H9 (cell line): Measurements from ENCODE around the gene DYRK1B. TPM values are rescaled to one million over a fixed set of nuclear protein-coding genes. Genes with fewer than 3 reads are reported as not detected.
A peak's percentile ranks its signal among the peaks of the same experiment; 100 is the strongest.

ENCODE experiments used
- DNase-seq: peaks from one replicate; pipeline ENCODE4 v3.0.0-alpha.2; 2017
- H2AFZ ChIP-seq: one replicate; pipeline ENCODE4 v1.6.1; 2013; ENCODE audit warnings: mild to moderate bottlenecking, low read length, control low read depth, moderate library complexity
- H2AK5ac ChIP-seq: 2 replicates; pipeline ENCODE4 v1.6.1; 2013; ENCODE audit warnings: low read length, control low read depth, mixed read lengths; ENCODE audit not compliant: insufficient read length
- H2BK120ac ChIP-seq: one replicate; pipeline ENCODE4 v1.6.1; 2013; ENCODE audit warnings: low read depth, mild to moderate bottlenecking, low read length, control low read depth, inconsistent platforms; ENCODE audit not compliant: poor library complexity, severe bottlenecking
- H2BK12ac ChIP-seq: 2 replicates; pipeline ENCODE4 v1.6.1; 2013; ENCODE audit warnings: low read length, control low read depth, mixed read lengths, low read depth; ENCODE audit not compliant: insufficient read length
- H2BK15ac ChIP-seq: 2 replicates; pipeline ENCODE4 v1.6.1; 2013; ENCODE audit warnings: low read depth, low read length, control low read depth
- H2BK20ac ChIP-seq: one replicate; pipeline ENCODE4 v1.6.1; 2013; ENCODE audit warnings: low read depth, mild to moderate bottlenecking, low read length, control low read depth, inconsistent platforms; ENCODE audit not compliant: poor library complexity, severe bottlenecking
- H2BK5ac ChIP-seq: 2 replicates; pipeline ENCODE4 v1.6.1; 2013; ENCODE audit warnings: low read length, control low read depth, mixed read lengths; ENCODE audit not compliant: insufficient read length
- H3K14ac ChIP-seq: 2 replicates; pipeline ENCODE4 v1.6.1; 2013; ENCODE audit warnings: low read length, control low read depth; ENCODE audit not compliant: insufficient read depth
- H3K18ac ChIP-seq: 2 replicates; pipeline ENCODE4 v1.6.1; 2013; ENCODE audit warnings: low read depth, mild to moderate bottlenecking, mixed read lengths, low read length, control low read depth; ENCODE audit not compliant: insufficient read length
- H3K23ac ChIP-seq: 2 replicates; pipeline ENCODE4 v1.6.1; 2013; ENCODE audit warnings: low read length, control low read depth, mixed read lengths, low read depth; ENCODE audit not compliant: insufficient read length
- H3K23me2 ChIP-seq: 2 replicates; pipeline ENCODE4 v1.6.1; 2013; ENCODE audit warnings: low read depth, mild to moderate bottlenecking, mixed read lengths, low read length, control low read depth; ENCODE audit not compliant: insufficient read length, poor library complexity, severe bottlenecking
- H3K27ac ChIP-seq: 2 replicates; pipeline ENCODE4 v1.5.1; 2013; ENCODE audit warnings: low read length, control low read depth, mixed read lengths, low read depth; ENCODE audit not compliant: insufficient read length
- H3K27me3 ChIP-seq: 2 replicates; pipeline ENCODE4 v1.6.1; 2013; ENCODE audit warnings: low read length, control low read depth, inconsistent platforms; ENCODE audit not compliant: insufficient read depth
- H3K4ac ChIP-seq: 2 replicates; pipeline ENCODE4 v1.6.1; 2013; ENCODE audit warnings: low read depth, mild to moderate bottlenecking, control low read depth, inconsistent platforms, low read length, moderate library complexity
- H3K4me1 ChIP-seq: 2 replicates; pipeline ENCODE4 v1.6.1; 2013; ENCODE audit warnings: low read length, control low read depth, inconsistent platforms; ENCODE audit not compliant: insufficient read depth
- H3K4me2 ChIP-seq: 2 replicates; pipeline ENCODE4 v1.6.1; 2013; ENCODE audit warnings: low read length, control low read depth, mixed read lengths; ENCODE audit not compliant: insufficient read length, insufficient read depth
- H3K56ac ChIP-seq: 2 replicates; pipeline ENCODE4 v1.6.1; 2013; ENCODE audit warnings: low read depth, mild to moderate bottlenecking, mixed read lengths, low read length, control low read depth; ENCODE audit not compliant: insufficient read length
- H3K79me1 ChIP-seq: 2 replicates; pipeline ENCODE4 v1.6.1; 2013; ENCODE audit warnings: low read depth, mild to moderate bottlenecking, moderate library complexity, low read length, control low read depth, inconsistent platforms; ENCODE audit not compliant: insufficient read depth, poor library complexity, severe bottlenecking
- H3K79me2 ChIP-seq: 2 replicates; pipeline ENCODE4 v1.6.1; 2013; ENCODE audit warnings: low read length, control low read depth, inconsistent platforms; ENCODE audit not compliant: insufficient read depth
- H3K9ac ChIP-seq: 2 replicates; pipeline ENCODE4 v1.6.1; 2013; ENCODE audit warnings: low read length, control low read depth, mixed read lengths; ENCODE audit not compliant: insufficient read length; ENCODE audit errors: extremely low read depth
- H3K9me3 ChIP-seq: one replicate; pipeline ENCODE4 v1.6.1; 2013; ENCODE audit warnings: low read depth, low read length, inconsistent platforms; ENCODE audit not compliant: control insufficient read depth
- H3T11ph ChIP-seq: one replicate; pipeline ENCODE4 v1.6.1; 2013; ENCODE audit warnings: mild to moderate bottlenecking, low read length, control low read depth, inconsistent platforms
- H4K20me1 ChIP-seq: one replicate; pipeline ENCODE4 v1.6.1; 2013; ENCODE audit not compliant: control insufficient read depth, insufficient read length, insufficient read depth
- H4K5ac ChIP-seq: 2 replicates; pipeline ENCODE4 v1.6.1; 2013; ENCODE audit warnings: low read depth, mild to moderate bottlenecking, mixed read lengths, low read length, control low read depth; ENCODE audit not compliant: insufficient read length
- H4K8ac ChIP-seq: replicated peaks from 2 replicates; pipeline ENCODE4 v1.6.1; 2013; ENCODE audit warnings: low read length, control low read depth, mixed read lengths, low read depth; ENCODE audit not compliant: insufficient read length
- H4K91ac ChIP-seq: 2 replicates; pipeline ENCODE4 v1.6.1; 2013; ENCODE audit warnings: low read depth, mild to moderate bottlenecking, moderate library complexity, mixed read lengths, low read length, control low read depth; ENCODE audit not compliant: insufficient read length
- H3K27ac Mint-ChIP-seq, 3 experiments: 2 replicates in 2 of 3; 3 replicates in 1 of 3; pipeline ENCODE4 v1.8.0; 2020 to 2021; ENCODE audit warnings: mixed read lengths in 3 of 3, mild to moderate bottlenecking in 1 of 3, moderate library complexity in 1 of 3
- H3K27me3 Mint-ChIP-seq: 2 replicates; pipeline ENCODE4 v1.8.0; 2021; ENCODE audit warnings: low read depth, mild to moderate bottlenecking, moderate library complexity, mixed read lengths
- H3K36me3 Mint-ChIP-seq, 3 experiments: 2 replicates in 2 of 3; 3 replicates in 1 of 3; pipeline ENCODE4 v1.8.0; 2020 to 2021; ENCODE audit warnings: low read depth in 3 of 3, mixed read lengths in 3 of 3; ENCODE audit not compliant: insufficient read depth in 1 of 3
- H3K4me1 Mint-ChIP-seq, 2 experiments: 2 replicates each; pipeline ENCODE4 v1.8.0; 2020; ENCODE audit warnings: mixed read lengths in 2 of 2
- H3K4me3 Mint-ChIP-seq, 2 experiments: 2 replicates in 1 of 2; 3 replicates in 1 of 2; pipeline ENCODE4 v1.8.0; 2020 to 2021; ENCODE audit warnings: mild to moderate bottlenecking in 2 of 2, mixed read lengths in 2 of 2, moderate library complexity in 1 of 2
- H3K9me3 Mint-ChIP-seq, 2 experiments: 2 replicates in 1 of 2; 3 replicates in 1 of 2; pipeline ENCODE4 v1.8.0; 2020; ENCODE audit warnings: mild to moderate bottlenecking in 2 of 2, mixed read lengths in 2 of 2, moderate library complexity in 1 of 2
- CTCF ChIP-seq: fragments of 200-600 bp; sonication (generic); conservative IDR thresholded peaks from 3 replicates; pipeline ENCODE4 v1.8.0; 2021; ENCODE audit warnings: antibody characterized with exemption, mild to moderate bottlenecking
- WGBS: extraction: QIAGEN DNeasy Blood & Tissue Kit; methylation state at CpG from one replicate; pipeline ENCODE4 v1.1.7; 2013; ENCODE audit warnings: missing lambda C conversion rate, low lambda C conversion rate, mixed read lengths; ENCODE audit not compliant: insufficient read length; ENCODE audit errors: extremely low coverage; 5-methylcytosine and 5-hydroxymethylcytosine counted together
- total RNA-seq: library from RNA; stranded (reverse); gene quantifications from 2 replicates; pipeline ENCODE4 v1.2.1, GENCODE V29; 2021

DYRK1B gene
- total RNA-seq, 1 experiment from 2014 or later = 14.3 TPM

DNA sequence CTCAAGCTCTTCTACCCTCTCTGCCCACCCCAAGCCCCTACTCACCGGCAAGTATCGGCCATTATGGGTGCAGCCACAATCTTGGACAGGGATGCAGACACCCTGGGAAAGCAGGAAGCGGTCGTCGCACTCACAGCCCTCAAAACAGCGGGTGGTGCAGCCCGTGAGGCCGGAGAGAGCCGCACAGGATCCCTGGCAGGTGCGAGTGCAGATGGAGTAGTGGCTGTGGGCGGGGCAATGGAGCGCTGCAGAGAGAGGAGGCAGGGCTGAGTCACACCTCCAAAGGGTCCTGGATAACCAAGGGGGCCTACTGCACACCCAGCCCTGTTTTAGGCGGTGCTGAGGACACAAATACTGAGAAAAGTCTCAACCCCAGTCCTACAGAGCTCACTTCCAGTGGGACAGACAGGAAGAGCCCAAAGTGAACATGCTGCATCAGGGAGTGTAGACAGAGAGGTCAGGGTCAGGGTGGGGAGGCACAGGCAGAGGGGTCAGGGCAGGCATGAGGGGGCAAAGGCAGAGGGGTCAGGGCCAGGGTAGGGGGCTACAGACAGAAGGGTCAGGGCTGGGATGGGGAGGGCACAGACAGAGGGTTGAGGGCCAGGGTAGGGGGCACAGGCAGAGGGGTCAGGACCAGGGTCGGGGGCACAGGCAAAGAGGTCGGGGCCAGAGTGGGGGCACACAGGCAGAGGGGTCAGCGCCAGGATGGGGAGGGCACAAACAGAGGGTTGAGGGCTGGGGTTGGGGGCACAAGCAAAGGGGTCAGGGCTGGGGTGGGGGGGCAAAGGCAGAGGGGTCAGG is 36.4 kb upstream of the DYRK1B start:
- peak overlapping the region; percentile 9 for H3K4me2 ChIP-seq
- H3K79me2 ChIP-seq = no peaks in the 10 kb centered on the region
- no peaks in the 10 kb centered on the region for H4K20me1 ChIP-seq
- no peak overlapping the region for H3K56ac ChIP-seq
- H3K18ac ChIP-seq = peak overlapping the region; percentile 32
- no peak overlapping the region for H3K14ac ChIP-seq
- DNase-seq = peak; percentile 86
- no peaks in the 10 kb centered on the region; a peak in 1 of 7 replicates for H3K36me3 Mint-ChIP-seq
- H4K91ac ChIP-seq = no peak overlapping the region
- peaks cover 7 to 8% of the 10 kb centered on the region in 2 experiments for H3K4me1 Mint-ChIP-seq
- H3K9me3 Mint-ChIP-seq = no peaks in the 10 kb centered on the region
- H4K8ac ChIP-seq = no peak overlapping the region
- no peaks in the 10 kb centered on the region for H3K27me3 ChIP-seq
- H3K9me3 ChIP-seq = no peaks in the 10 kb centered on the region
- no peaks in the 10 kb centered on the region for H3K4me1 ChIP-seq
- no peak overlapping the region for H4K5ac ChIP-seq
- peak overlapping the region in 2 of 3 experiments; percentile 31 to 71; a peak in 2 of 7 replicates for H3K27ac Mint-ChIP-seq
- no peak overlapping the region for H3K4ac ChIP-seq
- H2BK12ac ChIP-seq = no peak overlapping the region
- H3K9ac ChIP-seq = no peak overlapping the region
- H3K27ac ChIP-seq = no peak overlapping the region
- H2BK15ac ChIP-seq = no peak overlapping the region
- no peaks in the 10 kb centered on the region for H3K23me2 ChIP-seq
- peak overlapping the region; percentile 36 to 56; a peak in 4 of 5 replicates for H3K4me3 Mint-ChIP-seq
- peaks cover 14% of the 10 kb centered on the region for H3K27me3 Mint-ChIP-seq
- no peak overlapping the region for H2AK5ac ChIP-seq
- no peak overlapping the region for H3K23ac ChIP-seq
- no peak overlapping the region for H2BK5ac ChIP-seq
- whole genome bisulfite sequencing = no CpG with 5 or more reads among the region's 16 CpGs
- TF ChIP-seq CTCF = no peak
- H2BK20ac ChIP-seq = no peak overlapping the region
- H3T11ph ChIP-seq = no peak overlapping the region
- H2BK120ac ChIP-seq = no peak overlapping the region
- no peak overlapping the region for H2AFZ ChIP-seq
- no peaks in the 10 kb centered on the region for H3K79me1 ChIP-seq
